ENCODE data around the gene CDC40. TPM values are rescaled to one million over a fixed set of nuclear protein-coding genes. Genes with fewer than 3 reads are reported as not detected.

CDC40 gene
- polyA plus RNA-seq, 1 of the 3 experiments (the other 2 are of a cell fraction): 7.4 TPM

DNA sequence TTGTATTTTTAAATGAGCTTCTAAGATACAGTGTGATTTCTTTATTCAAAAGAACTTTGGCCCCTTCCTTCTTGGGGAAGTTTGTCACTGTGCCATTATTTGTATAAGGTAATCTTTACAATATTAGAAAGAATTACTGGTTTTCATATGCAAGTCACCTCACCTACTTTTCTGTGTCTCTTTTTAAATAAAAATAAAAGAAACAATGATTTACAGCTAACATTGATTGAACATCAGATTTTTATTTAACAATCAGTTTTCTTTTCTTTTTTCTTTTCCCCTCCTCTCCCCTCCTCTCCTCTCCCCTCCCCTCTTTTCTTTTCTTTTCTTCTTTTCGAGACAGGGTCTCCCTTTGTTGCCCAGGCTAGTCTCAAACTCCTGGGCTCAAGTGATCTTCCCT, 46.0 kb downstream of the CDC40 start:
- H3K4me1 ChIP-seq (ENCODE audit: control insufficient read depth in 1 of 2, insufficient read depth in 2 of 2, low read depth in 1 of 2, low read length in 1 of 2): no peaks in the 10 kb centered on the region
- no peak overlapping the region for H2AFZ ChIP-seq (ENCODE audit: low read depth)
- peaks cover 48 to 52% of the 10 kb centered on the region in 2 experiments for H3K36me3 ChIP-seq (replicated peaks in 1 of 2; ENCODE audit: control insufficient read depth in 1 of 2, insufficient read depth in 2 of 2, low read length in 1 of 2)
- no peaks in the 10 kb centered on the region for H4K20me1 ChIP-seq (ENCODE audit: insufficient read depth)
- no peaks in the 10 kb centered on the region for H3K79me2 ChIP-seq (ENCODE audit: insufficient read depth)
- H3K27me3 ChIP-seq (ENCODE audit: insufficient read depth): no peaks in the 10 kb centered on the region
- no peaks in the 10 kb centered on the region for H3K9me2 ChIP-seq
- ChIA-PET POLR2A (no interaction called here), CTCF (no interaction called here)
- H3K4me2 ChIP-seq: no peak overlapping the region
- H3K27ac ChIP-seq (ENCODE audit: low read depth in 2 of 2, low read length in 1 of 2): no peak overlapping the region
- no peak for TF ChIP-seq SMC3 (IDR thresholded peaks at IDR 0.05; ENCODE audit: low read depth, low read length)
- no peak for TF ChIP-seq RXRA (IDR thresholded peaks at IDR 0.05; ENCODE audit: borderline replicate concordance, low read depth)
- TF ChIP-seq MXI1 (IDR thresholded peaks at IDR 0.05; ENCODE audit: low read depth, low read length): no peak
- TF ChIP-seq, protein P1, sequence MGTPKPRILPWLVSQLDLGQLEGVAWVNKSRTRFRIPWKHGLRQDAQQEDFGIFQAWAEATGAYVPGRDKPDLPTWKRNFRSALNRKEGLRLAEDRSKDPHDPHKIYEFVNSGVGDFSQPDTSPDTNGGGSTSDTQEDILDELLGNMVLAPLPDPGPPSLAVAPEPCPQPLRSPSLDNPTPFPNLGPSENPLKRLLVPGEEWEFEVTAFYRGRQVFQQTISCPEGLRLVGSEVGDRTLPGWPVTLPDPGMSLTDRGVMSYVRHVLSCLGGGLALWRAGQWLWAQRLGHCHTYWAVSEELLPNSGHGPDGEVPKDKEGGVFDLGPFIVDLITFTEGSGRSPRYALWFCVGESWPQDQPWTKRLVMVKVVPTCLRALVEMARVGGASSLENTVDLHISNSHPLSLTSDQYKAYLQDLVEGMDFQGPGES (IDR thresholded peaks at IDR 0.05; ENCODE audit: low read depth, low read length): no peak
- no peaks in the 10 kb centered on the region for H3F3A ChIP-seq (replicated peaks; ENCODE audit: insufficient read depth)
- DNase-seq: no peak
- H3K4me3 ChIP-seq (ENCODE audit: low read depth in 2 of 2, low read length in 1 of 2): no peak overlapping the region
- WGBS (ENCODE audit: low lambda C conversion rate): 91% methylated on average over 1 of the region's 1 CpG
- H3K9ac ChIP-seq: no peak overlapping the region
- no peaks in the 10 kb centered on the region for H3K9me3 ChIP-seq

DNA sequence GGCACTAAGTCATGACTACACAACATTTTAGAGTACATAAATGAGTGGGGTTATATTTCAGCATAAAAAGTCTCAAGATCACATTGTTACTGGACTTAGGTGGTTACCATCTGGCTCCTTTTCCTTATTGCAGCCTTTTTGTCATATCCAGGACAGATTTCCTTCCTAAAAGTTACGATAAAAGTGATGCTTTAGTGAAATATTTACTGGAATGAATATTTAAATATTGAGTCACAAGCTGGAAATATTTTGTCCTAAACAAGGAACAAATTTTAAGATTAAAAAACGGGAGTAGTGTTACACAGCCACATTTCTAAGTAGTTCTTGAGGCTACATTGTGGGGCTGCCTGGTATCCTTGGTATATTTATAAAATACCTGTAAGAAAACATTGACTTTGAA, 52.2 kb downstream of the CDC40 start:
- Histone ChIP-seq H3K36me3 (replicated peaks in 1 of 2; ENCODE audit: control insufficient read depth in 1 of 2, insufficient read depth in 2 of 2, low read length in 1 of 2) (peaks cover 26 to 31% of the 10 kb centered on the region in 2 experiments), H3K27ac (ENCODE audit: low read depth in 2 of 2, low read length in 1 of 2) (peak overlapping the region in 1 of 2 experiments; percentile 34; a peak in 1 of 4 replicates), H3F3A (replicated peaks; ENCODE audit: insufficient read depth) (no peaks in the 10 kb centered on the region), H2AFZ (ENCODE audit: low read depth) (no peak overlapping the region), H3K9me3 (no peaks in the 10 kb centered on the region), H3K79me2 (ENCODE audit: insufficient read depth) (no peaks in the 10 kb centered on the region), H3K27me3 (ENCODE audit: insufficient read depth) (no peaks in the 10 kb centered on the region), H3K4me2 (no peak overlapping the region), H4K20me1 (ENCODE audit: insufficient read depth) (no peaks in the 10 kb centered on the region), H3K4me1 (ENCODE audit: control insufficient read depth in 1 of 2, insufficient read depth in 2 of 2, low read depth in 1 of 2, low read length in 1 of 2) (no peaks in the 10 kb centered on the region), H3K9me2 (no peaks in the 10 kb centered on the region), H3K4me3 (ENCODE audit: low read depth in 2 of 2, low read length in 1 of 2) (no peak overlapping the region), H3K9ac (no peak overlapping the region)
- TF ChIP-seq TCF12 (IDR thresholded peaks at IDR 0.05) (no peak), MXI1 (IDR thresholded peaks at IDR 0.05; ENCODE audit: low read depth, low read length) (no peak), POLR2AphosphoS5 (IDR thresholded peaks at IDR 0.05; ENCODE audit: low read depth, low read length) (no peak), FOXJ3 (CRISPR knock-in tag; IDR thresholded peaks at IDR 0.05) (no peak), SMC3 (IDR thresholded peaks at IDR 0.05; ENCODE audit: low read depth, low read length) (no peak), JUND (IDR thresholded peaks at IDR 0.05) (no peak), USF2 (IDR thresholded peaks at IDR 0.05; ENCODE audit: borderline replicate concordance, low read depth, low read length) (no peak), ELF1 (IDR thresholded peaks at IDR 0.05) (no peak), TAF1 (IDR thresholded peaks at IDR 0.05; ENCODE audit: borderline replicate concordance, low read depth, low read length) (no peak), ZBTB33 (IDR thresholded peaks at IDR 0.05; ENCODE audit: borderline replicate concordance, low read depth) (no peak)
- POLR2A ChIA-PET: no interaction called here
- DNase-seq: no peak
- CTCF ChIA-PET: interaction anchor here (0.6 kb wide), 1 partner anchor 165 kb away, joined by 3 read pairs; no protein-coding TSS in a partner anchor
- WGBS (ENCODE audit: low lambda C conversion rate): 59% methylated on average over 2 of the region's 2 CpGs

Data from SK-N-SH (cell line).